ENCODE data around the gene OR2A5.
"Not testable (repeated sequence)": the region's sequence is repeated elsewhere in the genome, so short reads cannot be mapped to it uniquely, and the experiment has no call there.

OR2A5 gene

DNA sequence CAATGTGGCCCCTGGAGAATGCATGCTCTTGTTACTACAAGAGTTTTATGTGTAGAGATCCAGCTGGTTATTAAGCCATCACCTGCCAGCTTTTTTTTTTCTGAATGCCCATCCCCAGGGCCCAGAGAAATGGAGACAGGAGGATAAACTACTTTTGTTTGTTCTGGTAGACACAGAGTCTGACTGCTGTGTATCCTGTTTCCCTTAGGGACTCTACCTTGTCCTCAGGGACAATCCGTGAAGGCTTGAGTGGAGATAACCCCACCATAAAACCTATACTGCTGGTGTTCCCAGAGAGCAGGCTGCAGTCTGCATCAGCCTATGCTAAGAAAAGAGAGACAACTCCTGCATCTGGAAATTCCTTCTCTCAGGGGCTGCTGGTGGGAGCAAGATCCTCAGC lies at the start of gene OR2A5:
TSS of gene OR2A5 (plus strand) at position 301 of the 400 bp plus-strand sequence. CDS start 1,454 bp downstream, outside the sequence.
- DNase-seq, result peak; percentile 89 to 90

DNA sequence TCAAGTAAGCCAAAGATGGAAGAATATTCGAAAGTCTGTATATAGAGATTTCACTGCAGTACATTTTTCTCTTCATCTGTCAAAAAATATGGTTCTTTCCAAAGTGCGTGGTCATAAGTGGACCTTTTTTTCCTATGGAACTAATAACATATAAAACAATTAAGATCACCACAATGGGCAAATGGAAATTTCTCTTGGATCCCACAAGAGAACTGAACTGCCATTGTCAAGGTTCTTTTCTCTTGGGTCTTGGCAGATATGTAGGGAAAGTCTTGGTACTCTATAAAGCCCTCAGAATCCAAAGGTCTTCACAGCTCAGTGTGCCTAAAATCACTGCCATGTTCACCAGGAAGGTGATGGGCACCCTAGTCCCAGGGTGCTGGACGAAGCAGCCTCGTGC lies 48.7 kb upstream of the OR2A5 start, which contains the start of gene OR6B1:
TSS of gene OR6B1 (plus strand) at position 301 of the 400 bp plus-strand sequence. CDS start 3,677 bp downstream, outside the sequence.
- no peak for DNase-seq

DNA sequence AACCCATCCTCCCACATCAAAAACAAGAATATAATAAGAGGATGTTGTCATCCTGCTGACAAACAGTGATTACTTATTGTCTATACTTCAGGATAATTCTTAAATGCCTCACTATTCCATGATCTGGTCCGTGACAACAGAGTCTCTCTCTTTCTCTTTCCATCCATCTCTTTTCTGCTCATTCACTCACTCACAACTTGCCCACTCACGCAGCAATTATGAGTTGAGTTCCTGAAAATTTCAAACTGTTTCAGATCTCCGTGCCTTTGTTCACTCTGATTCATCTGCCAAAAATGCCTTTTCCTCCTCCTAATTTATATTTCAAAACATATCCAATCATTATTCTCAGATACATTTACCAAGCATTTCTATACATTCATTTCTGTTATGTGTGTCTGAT lies 47.2 kb upstream of the OR2A5 start:
- DNase-seq, result no peak

DNA sequence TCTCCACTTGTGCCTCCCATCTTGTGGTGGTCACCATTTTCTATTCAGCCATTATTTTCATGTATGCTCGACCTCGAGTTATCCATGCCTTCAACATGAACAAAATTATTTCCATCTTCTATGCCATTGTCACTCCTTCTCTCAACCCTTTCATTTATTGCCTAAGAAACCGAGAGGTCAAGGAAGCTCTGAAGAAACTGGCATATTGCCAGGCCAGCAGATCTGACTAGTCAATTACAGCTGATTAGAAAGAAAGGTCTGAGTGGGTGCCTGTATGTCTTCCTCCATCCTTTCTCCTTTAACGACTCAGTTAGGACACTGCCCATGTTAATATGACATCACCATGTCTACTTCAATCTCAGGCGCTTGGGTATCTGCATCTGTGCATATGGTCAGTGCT lies 44.0 kb upstream of the OR2A5 start:
- DNase-seq, result no peak

GRCh38 chr7:144006029-144006691 lies 42.6 kb upstream of the OR2A5 start:
- DNase-seq, result no peak

- DNase-seq, result no peak
These were observed 42.1 kb upstream of the OR2A5 start for GRCh38 chr7:144006692-144007042.

DNA sequence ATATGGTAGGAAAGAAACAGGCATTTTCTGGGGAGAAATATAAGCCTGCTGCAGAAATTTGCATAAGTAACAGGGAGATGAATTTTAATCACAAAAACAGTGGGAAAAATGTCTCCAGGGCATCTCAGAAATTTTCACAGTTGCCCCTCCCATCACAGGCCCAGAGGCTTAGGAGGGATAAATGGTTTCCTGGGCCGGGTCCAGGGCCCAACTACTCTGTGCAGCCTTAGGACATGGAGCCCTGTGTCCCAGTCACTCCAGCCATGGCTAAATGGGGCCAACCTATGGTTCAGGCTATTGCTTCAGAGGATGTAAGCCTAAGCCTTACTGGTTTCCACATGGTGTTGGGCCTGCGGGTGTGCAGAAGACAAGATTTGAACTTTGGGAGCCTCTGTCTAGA lies 39.4 kb upstream of the OR2A5 start:
- no peak for DNase-seq

DNA sequence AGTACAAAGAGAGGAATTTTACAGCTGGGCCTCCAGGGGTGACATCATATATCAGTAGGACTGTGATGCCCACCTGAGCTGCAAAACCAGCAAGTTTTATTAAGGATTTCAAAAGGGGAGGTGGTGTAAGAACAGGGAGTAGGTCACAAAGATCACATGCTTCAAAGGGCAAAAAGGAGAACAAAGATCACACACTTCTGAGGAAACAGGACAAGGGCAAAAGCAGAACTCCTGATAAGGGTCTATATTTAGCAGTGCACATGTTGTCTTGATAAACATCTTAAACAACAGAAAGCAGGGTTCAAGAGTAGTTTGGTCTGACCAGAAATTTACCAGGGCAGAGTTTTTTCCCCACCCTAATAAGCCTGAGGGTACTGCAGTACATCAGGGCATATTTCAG lies 38.7 kb upstream of the OR2A5 start:
- DNase-seq, result not testable (repeated sequence)

GRCh38 chr7:144010821-144011220 lies 37.9 kb upstream of the OR2A5 start:
- DNase-seq, result not testable (repeated sequence)

- DNase-seq, result no peak
These were observed 37.1 kb upstream of the OR2A5 start for GRCh38 chr7:144011458-144012230.

- DNase-seq, result no peak
These were observed 30.7 kb upstream of the OR2A5 start for GRCh38 chr7:144018065-144018464.

GRCh38 chr7:144019457-144019856 lies 29.3 kb upstream of the OR2A5 start:
- no peak for DNase-seq

DNA sequence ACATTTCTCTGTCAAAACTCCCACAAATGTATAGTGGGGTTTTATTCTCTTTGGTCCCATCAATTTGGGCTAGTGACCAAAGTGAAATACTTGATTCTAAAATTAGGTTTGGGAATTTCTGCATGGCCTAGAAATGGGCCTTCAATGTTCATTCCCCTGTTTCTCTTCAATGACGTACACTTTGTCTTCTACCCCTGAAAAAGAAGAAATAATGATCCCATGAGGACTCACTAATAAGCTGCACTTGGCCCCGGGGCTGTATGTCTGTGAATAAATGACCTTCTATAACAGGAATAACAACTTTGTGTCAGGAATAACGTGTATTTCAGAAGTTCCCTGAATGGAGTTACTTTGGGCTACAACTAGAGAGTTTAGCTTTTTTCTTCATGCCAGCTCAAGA lies 28.4 kb upstream of the OR2A5 start:
- DNase-seq, result no peak

GRCh38 chr7:144022169-144022568 lies 26.6 kb upstream of the OR2A5 start:
- DNase-seq, result no peak

GRCh38 chr7:144023171-144023827 lies 25.4 kb upstream of the OR2A5 start:
- DNase-seq, result no peak

DNA sequence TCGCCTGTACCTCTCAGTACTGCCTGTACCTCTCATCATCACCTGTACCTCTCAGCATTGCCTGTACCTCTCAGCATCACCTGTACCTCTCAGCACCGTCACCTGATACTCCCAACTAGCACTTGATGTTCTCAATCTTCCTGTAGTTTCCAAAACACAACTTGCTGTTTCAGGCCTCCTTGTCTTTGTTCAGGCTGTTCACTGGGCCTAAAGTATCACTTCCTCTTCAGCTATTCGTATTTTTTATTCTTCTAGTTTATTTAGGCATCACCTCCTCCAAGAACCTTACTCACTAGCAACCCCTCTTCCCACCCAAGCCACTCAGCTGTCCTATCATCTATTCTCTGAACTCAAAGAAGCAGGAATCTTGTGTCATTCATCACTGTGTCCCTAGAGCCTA lies 24.5 kb upstream of the OR2A5 start:
- DNase-seq, result no peak

DNA sequence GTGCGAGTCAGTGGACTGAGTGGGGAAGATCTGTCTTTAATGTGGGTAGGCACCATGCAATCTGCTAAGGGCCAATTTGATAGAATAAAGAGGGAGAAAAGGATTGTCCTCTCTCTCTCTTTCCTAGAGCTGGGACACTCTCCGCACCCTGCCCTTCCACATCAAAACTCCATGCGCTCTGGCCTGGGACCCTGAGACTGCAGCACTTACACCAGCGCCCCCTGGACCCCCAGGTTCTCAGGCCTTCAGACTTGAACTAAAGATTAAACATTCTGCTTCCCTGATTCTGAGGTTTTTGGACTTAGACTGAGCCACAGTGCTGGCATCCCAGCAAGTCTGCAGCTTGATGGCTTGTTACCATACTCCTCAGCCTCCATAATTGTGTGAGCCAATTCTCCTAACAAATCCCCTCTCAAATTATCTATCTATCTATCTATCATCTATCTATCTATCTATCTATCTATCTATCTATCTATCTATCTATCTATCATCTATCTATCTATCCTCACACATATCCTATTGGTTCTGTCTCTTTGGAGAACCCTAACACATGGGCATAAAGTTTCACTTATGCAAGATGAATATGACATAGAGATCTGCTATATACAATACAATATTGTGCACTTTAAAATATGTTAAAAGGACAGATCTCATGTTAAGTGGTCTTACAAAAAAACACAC lies 22.4 kb upstream of the OR2A5 start:
- DNase-seq, result no peak

GRCh38 chr7:144027070-144027469 lies 21.7 kb upstream of the OR2A5 start:
- no peak for DNase-seq

GRCh38 chr7:144027974-144028373 lies 20.8 kb upstream of the OR2A5 start:
- DNase-seq, result no peak

- DNase-seq, result no peak
These were observed 20.2 kb upstream of the OR2A5 start for GRCh38 chr7:144028547-144028946.

DNA sequence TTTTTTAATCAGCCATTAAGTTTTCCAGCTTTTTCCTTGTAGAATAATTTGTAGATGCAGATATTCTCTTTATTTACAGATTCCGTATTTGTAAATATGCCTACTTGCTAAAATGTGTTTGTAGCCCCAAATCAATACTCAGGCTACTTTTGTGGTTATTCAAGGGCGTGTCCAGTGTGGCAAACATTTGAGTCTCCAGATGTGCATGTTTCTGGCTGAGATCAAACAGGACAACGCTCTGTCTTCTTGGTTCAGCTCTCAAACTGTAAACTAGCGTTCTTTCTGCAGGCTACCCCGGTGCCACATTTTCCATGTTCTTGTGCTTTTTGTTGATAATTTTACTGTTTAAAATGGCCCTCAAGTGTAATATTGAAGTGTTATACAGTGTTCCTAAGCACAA lies 16.2 kb upstream of the OR2A5 start:
- DNase-seq, result no peak

GRCh38 chr7:144032985-144033709 lies 15.6 kb upstream of the OR2A5 start:
- DNase-seq, result no peak

DNA sequence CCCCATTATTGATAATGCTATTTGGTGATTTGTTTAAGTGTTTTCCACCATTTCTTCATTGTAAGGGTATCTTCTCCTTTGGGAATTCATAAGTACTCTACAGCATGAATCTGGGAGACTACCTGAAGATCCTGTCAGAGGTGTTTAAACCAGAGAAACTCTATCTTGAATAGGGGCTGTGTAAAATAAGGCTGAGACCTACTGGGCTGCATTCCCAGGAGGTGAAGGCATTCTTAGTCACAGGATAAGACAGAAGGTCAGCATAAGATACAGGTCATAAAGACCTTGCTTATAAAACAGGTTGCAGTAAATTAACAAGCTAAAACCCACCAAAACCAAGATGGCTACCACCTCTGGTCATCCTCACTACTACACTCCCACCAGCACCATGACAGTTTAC lies 13.4 kb upstream of the OR2A5 start:
- no peak for DNase-seq

All from NCI-H1930 (cell line).